ENCODE data around the gene CST6. TPM values are rescaled to one million over a fixed set of nuclear protein-coding genes. Genes with fewer than 3 reads are reported as not detected.
A peak's percentile ranks its signal among the peaks of the same experiment; 100 is the strongest.

Gene CST6
- total and polyA plus RNA-seq, 2 donors (not counting 1 experiment from before 2014, with no cell fraction given) = 0.76 to 11.1 TPM

GRCh38 chr11:66051766-66052663, 40.2 kb downstream of the CST6 start, which contains the start of gene SF3B2:
TSS of gene SF3B2 (plus strand) at chr11:66052364. CDS start at chr11:66052385, 21 bp downstream.
- H3K4me1 ChIP-seq (ENCODE audit: control insufficient read depth, extremely low read depth, insufficient read depth, low read length) = peaks cover 4% of the 10 kb centered on the region
- peak within 1 kb of the TSS; percentile 87 for H2AFZ ChIP-seq (ENCODE audit: low read length)
- no peaks in the 10 kb centered on the region for H4K20me1 ChIP-seq (ENCODE audit: control insufficient read depth, extremely low read depth, insufficient read depth, low read length)
- peak within 1 kb of the TSS; percentile 94 for H3K27ac ChIP-seq (ENCODE audit: insufficient read depth, low read length)
- peaks cover 29% of the 10 kb centered on the region for H3K79me2 ChIP-seq (ENCODE audit: control insufficient read depth, insufficient read depth, low read length)
- H3K9me3 ChIP-seq (ENCODE audit: control insufficient read depth, insufficient read depth, low read depth, low read length) = no peaks in the 10 kb centered on the region
- H3K4me3 ChIP-seq (replicated peaks in 1 of 4; ENCODE audit: control extremely low read depth in 1 of 4, insufficient read depth in 1 of 4, low read depth in 3 of 4, low read length in 4 of 4) = peak within 1 kb of the TSS; percentile 71 to 98 (median 89)
- peak within 1 kb of the TSS; percentile 72 for H3K4me2 ChIP-seq (ENCODE audit: extremely low read depth, insufficient read depth, low read length)
- H3K36me3 ChIP-seq (ENCODE audit: control insufficient read depth, insufficient read depth, low read length) = peaks cover 7% of the 10 kb centered on the region
- peaks cover 3% of the 10 kb centered on the region for H3K27me3 ChIP-seq (ENCODE audit: control insufficient read depth, insufficient read depth, low read length)
- peak within 1 kb of the TSS; percentile 98 for H3K9ac ChIP-seq (ENCODE audit: insufficient read depth, low read length)
- TF ChIP-seq EZH2 (IDR thresholded peaks at IDR 0.05; ENCODE audit: low read length, missing control alignments) = no peak
- TF ChIP-seq CTCF (conservative IDR thresholded peaks at IDR 0.05 in 1 of 2, IDR thresholded peaks at IDR 0.05 in 1 of 2; ENCODE audit: low read depth in 1 of 2, low read length in 2 of 2) = no peak
- peak; percentile 98 to 99 for DNase-seq (ENCODE audit: low read depth in 2 of 2)

DNA sequence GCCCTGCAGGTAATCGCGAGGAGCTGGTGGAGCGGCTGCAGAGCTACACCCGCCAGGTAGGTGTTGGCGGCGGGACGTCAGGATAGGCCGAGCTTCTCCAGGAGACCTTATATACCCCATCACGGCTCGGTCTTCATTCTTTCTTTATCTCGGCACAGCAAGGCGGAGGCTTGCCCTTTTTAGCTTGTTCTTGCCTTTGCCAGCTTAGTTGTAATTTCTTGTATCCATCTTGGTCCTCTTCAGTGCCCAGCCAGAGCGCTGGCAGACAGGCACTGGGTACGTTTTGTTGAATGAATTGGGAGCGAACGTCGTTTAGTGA, 40.8 kb downstream of the CST6 start:
- Histone ChIP-seq H3K36me3 (ENCODE audit: control insufficient read depth, insufficient read depth, low read length) (peaks cover 7% of the 10 kb centered on the region), H3K27ac (ENCODE audit: insufficient read depth, low read length) (peak overlapping the region; percentile 94), H2AFZ (ENCODE audit: low read length) (peak overlapping the region; percentile 87), H3K4me3 (replicated peaks in 1 of 4; ENCODE audit: control extremely low read depth in 1 of 4, insufficient read depth in 1 of 4, low read depth in 3 of 4, low read length in 4 of 4) (peak overlapping the region; percentile 71 to 98 (median 89)), H4K20me1 (ENCODE audit: control insufficient read depth, extremely low read depth, insufficient read depth, low read length) (no peaks in the 10 kb centered on the region), H3K79me2 (ENCODE audit: control insufficient read depth, insufficient read depth, low read length) (peaks cover 29% of the 10 kb centered on the region), H3K27me3 (ENCODE audit: control insufficient read depth, insufficient read depth, low read length) (peaks cover 2% of the 10 kb centered on the region), H3K9ac (ENCODE audit: insufficient read depth, low read length) (peak overlapping the region; percentile 98), H3K9me3 (ENCODE audit: control insufficient read depth, insufficient read depth, low read depth, low read length) (no peaks in the 10 kb centered on the region), H3K4me2 (ENCODE audit: extremely low read depth, insufficient read depth, low read length) (peak overlapping the region; percentile 72), H3K4me1 (ENCODE audit: control insufficient read depth, extremely low read depth, insufficient read depth, low read length) (peaks cover 4% of the 10 kb centered on the region)
- no peak for DNase-seq (ENCODE audit: low read depth in 2 of 2)
- TF ChIP-seq EZH2 (IDR thresholded peaks at IDR 0.05; ENCODE audit: low read length, missing control alignments) = no peak
- no peak for TF ChIP-seq CTCF (conservative IDR thresholded peaks at IDR 0.05 in 1 of 2, IDR thresholded peaks at IDR 0.05 in 1 of 2; ENCODE audit: low read depth in 1 of 2, low read length in 2 of 2)

DNA sequence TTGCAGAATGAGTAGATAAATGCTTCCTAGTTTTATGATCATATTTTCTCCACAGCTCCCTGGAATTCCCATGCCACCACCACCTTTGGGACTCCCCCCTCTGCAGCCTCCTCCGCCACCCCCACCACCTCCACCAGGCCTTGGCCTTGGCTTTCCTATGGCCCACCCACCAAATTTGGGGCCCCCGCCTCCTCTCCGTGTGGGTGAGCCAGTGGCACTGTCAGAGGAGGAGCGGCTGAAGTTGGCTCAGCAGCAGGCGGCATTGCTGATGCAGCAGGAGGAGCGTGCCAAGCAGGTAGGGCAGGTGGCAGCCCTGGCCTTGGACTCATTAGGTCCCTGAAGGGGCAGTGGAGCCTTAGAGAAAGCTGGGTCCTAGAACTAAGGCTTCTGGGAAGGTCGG, 43.2 kb downstream of the CST6 start:
- no peaks in the 10 kb centered on the region for H4K20me1 ChIP-seq (ENCODE audit: control insufficient read depth, extremely low read depth, insufficient read depth, low read length)
- no peaks in the 10 kb centered on the region for H3K27me3 ChIP-seq (ENCODE audit: control insufficient read depth, insufficient read depth, low read length)
- H3K36me3 ChIP-seq (ENCODE audit: control insufficient read depth, insufficient read depth, low read length) = peaks cover 17% of the 10 kb centered on the region
- peaks cover 4% of the 10 kb centered on the region for H3K4me1 ChIP-seq (ENCODE audit: control insufficient read depth, extremely low read depth, insufficient read depth, low read length)
- no peak overlapping the region for H3K9ac ChIP-seq (ENCODE audit: insufficient read depth, low read length)
- peaks cover 29% of the 10 kb centered on the region for H3K79me2 ChIP-seq (ENCODE audit: control insufficient read depth, insufficient read depth, low read length)
- H3K27ac ChIP-seq (ENCODE audit: insufficient read depth, low read length) = no peak overlapping the region
- no peaks in the 10 kb centered on the region for H3K9me3 ChIP-seq (ENCODE audit: control insufficient read depth, insufficient read depth, low read depth, low read length)
- H2AFZ ChIP-seq (ENCODE audit: low read length) = no peak overlapping the region
- H3K4me2 ChIP-seq (ENCODE audit: extremely low read depth, insufficient read depth, low read length) = no peak overlapping the region
- no peak for DNase-seq (ENCODE audit: low read depth in 2 of 2)
- no peak overlapping the region for H3K4me3 ChIP-seq (replicated peaks in 1 of 4; ENCODE audit: control extremely low read depth in 1 of 4, insufficient read depth in 1 of 4, low read depth in 3 of 4, low read length in 4 of 4)
- TF ChIP-seq CTCF (conservative IDR thresholded peaks at IDR 0.05 in 1 of 2, IDR thresholded peaks at IDR 0.05 in 1 of 2; ENCODE audit: low read depth in 1 of 2, low read length in 2 of 2) = no peak
- no peak for TF ChIP-seq EZH2 (IDR thresholded peaks at IDR 0.05; ENCODE audit: low read length, missing control alignments)
